IMR-90 (cell line): ENCODE measurements around the gene NFIA. TPM values are rescaled to one million over a fixed set of nuclear protein-coding genes. Genes with fewer than 3 reads are reported as not detected.

ENCODE experiments used
- ATAC-seq: fragments of 200-7000 bp; cut with Tn5 transposase; 2 replicates; pipeline ENCODE4 v1.9.1; 2020; ENCODE audit warnings: low read depth, mild to moderate bottlenecking, moderate library complexity
- BruUV-seq: library from RNA; stranded (reverse); fragments of 400-500 nt; replicated peaks from 2 replicates; lab custom pipeline; 2021; lab: Mats Ljungman, UMichigan
- CTCF ChIA-PET: fragments of 300-600 bp; formaldehyde crosslinking; extraction: SDS; loops from one replicate; lab custom pipeline; 2021; ENCODE audit warnings: antibody characterized with exemption; lab: Yijun Ruan, JAX
- POLR2A ChIA-PET: fragments of 300-600 bp; sonication (Branson Sonifier 250); formaldehyde crosslinking; loops from one replicate; lab custom pipeline; 2022; ENCODE audit warnings: antibody characterized with exemption; ENCODE audit not compliant: unreplicated experiment; lab: Charles Lee
- DNase-seq: peaks from one replicate; pipeline ENCODE4 v3.0.0; 2013
- H2AFZ ChIP-seq: replicated peaks from 2 replicates; pipeline ENCODE3; 2013; ENCODE audit warnings: low read length, mild to moderate bottlenecking; ENCODE audit not compliant: poor library complexity
- H2AK5ac ChIP-seq: 2 replicates; pipeline ENCODE4 v1.6.1; 2013; ENCODE audit warnings: low read depth, low read length, inconsistent platforms
- H2AK9ac ChIP-seq: replicated peaks from 2 replicates; pipeline ENCODE3; 2013; ENCODE audit warnings: mild to moderate bottlenecking, low read depth, low read length, moderate library complexity; ENCODE audit not compliant: poor library complexity
- H2BK120ac ChIP-seq: 2 replicates; pipeline ENCODE4 v1.6.1; 2013; ENCODE audit warnings: low read depth, low read length, inconsistent platforms
- H2BK15ac ChIP-seq: 3 replicates; pipeline ENCODE4 v1.6.1; 2013; ENCODE audit warnings: low read depth, low read length, inconsistent platforms
- H2BK20ac ChIP-seq: 2 replicates; pipeline ENCODE4 v1.6.1; 2013; ENCODE audit warnings: low read depth, mild to moderate bottlenecking, inconsistent platforms, low read length, moderate library complexity
- H2BK5ac ChIP-seq: 2 replicates; pipeline ENCODE4 v1.6.1; 2013; ENCODE audit warnings: mild to moderate bottlenecking, low read depth, low read length, inconsistent platforms; ENCODE audit not compliant: poor library complexity, severe bottlenecking
- H3K14ac ChIP-seq: replicated peaks from 2 replicates; pipeline ENCODE4 v1.6.1; 2013; ENCODE audit warnings: low read depth, low read length, inconsistent platforms
- H3K18ac ChIP-seq: 2 replicates; pipeline ENCODE4 v1.6.1; 2013; ENCODE audit warnings: low read depth, low read length, control low read depth
- H3K23ac ChIP-seq: 2 replicates; pipeline ENCODE4 v1.6.1; 2013; ENCODE audit warnings: low read depth, low read length, inconsistent platforms
- H3K27ac ChIP-seq: 2 replicates; pipeline ENCODE4 v1.5.1; 2013; ENCODE audit warnings: mild to moderate bottlenecking, control low read depth, low read length; ENCODE audit not compliant: insufficient read depth
- H3K27me3 ChIP-seq: 2 replicates; pipeline ENCODE4 v1.6.1; 2013; ENCODE audit warnings: low read length; ENCODE audit not compliant: control insufficient read depth, insufficient read depth
- H3K36me3 ChIP-seq: 2 replicates; pipeline ENCODE4 v1.6.1; 2013; ENCODE audit warnings: low read length, mixed read lengths; ENCODE audit not compliant: control insufficient read depth, insufficient read depth
- H3K4ac ChIP-seq: 2 replicates; pipeline ENCODE4 v1.6.1; 2013; ENCODE audit warnings: low read depth, low read length, inconsistent platforms
- H3K4me1 ChIP-seq: 2 replicates; pipeline ENCODE4 v1.6.1; 2013; ENCODE audit warnings: low read length, mixed read lengths; ENCODE audit not compliant: control insufficient read depth, insufficient read depth
- H3K4me2 ChIP-seq: 2 replicates; pipeline ENCODE4 v1.6.1; 2013; ENCODE audit warnings: low read depth, mild to moderate bottlenecking, control low read depth, low read length, moderate library complexity
- H3K4me3 ChIP-seq: 2 replicates; pipeline ENCODE4 v1.5.1; 2013; ENCODE audit warnings: low read depth, mild to moderate bottlenecking, control low read depth, low read length, moderate library complexity; ENCODE audit not compliant: insufficient read depth
- H3K56ac ChIP-seq: 2 replicates; pipeline ENCODE4 v1.6.1; 2013; ENCODE audit warnings: low read length, inconsistent platforms; ENCODE audit not compliant: insufficient read depth; ENCODE audit errors: extremely low read depth
- H3K79me1 ChIP-seq, 2 experiments: 2 replicates each; pipeline ENCODE4 v1.6.1; 2013; ENCODE audit warnings: low read length in 2 of 2, inconsistent platforms in 1 of 2, low read depth in 1 of 2
- H3K9ac ChIP-seq: 2 replicates; pipeline ENCODE4 v1.6.1; 2013; ENCODE audit warnings: low read depth, low read length, control low read depth
- H3K9me1 ChIP-seq: 2 replicates; pipeline ENCODE4 v1.6.1; 2013; ENCODE audit warnings: low read length, inconsistent platforms; ENCODE audit not compliant: insufficient read depth
- H3K9me3 ChIP-seq: 2 replicates; pipeline ENCODE4 v1.6.1; 2013; ENCODE audit warnings: low read length; ENCODE audit not compliant: control insufficient read depth, insufficient read depth
- H4K20me1 ChIP-seq: 2 replicates; pipeline ENCODE4 v1.6.1; 2013; ENCODE audit warnings: low read length, inconsistent platforms; ENCODE audit not compliant: insufficient read depth
- H4K5ac ChIP-seq: 2 replicates; pipeline ENCODE4 v1.6.1; 2013; ENCODE audit warnings: mild to moderate bottlenecking, low read depth, low read length, control low read depth
- H4K8ac ChIP-seq, 2 experiments: 2 replicates each; pipeline ENCODE4 v1.6.1; 2013; ENCODE audit warnings: low read depth in 2 of 2, low read length in 2 of 2, control low read depth in 1 of 2, inconsistent platforms in 1 of 2
- H4K91ac ChIP-seq: 2 replicates; pipeline ENCODE4 v1.6.1; 2013; ENCODE audit warnings: low read depth, low read length, inconsistent platforms; ENCODE audit not compliant: insufficient read depth
- BHLHE40 ChIP-seq: fragments of 150-350 bp; IDR thresholded peaks from 2 replicates; pipeline ENCODE4 v1.6.1; 2016; ENCODE audit warnings: mild to moderate bottlenecking, low read depth, low read length
- CEBPB ChIP-seq: IDR thresholded peaks from 2 replicates; pipeline ENCODE4 v1.6.1; 2012; ENCODE audit warnings: low read depth, low read length, improper control_type of control experiment
- POLR2A ChIP-seq: IDR thresholded peaks from 2 replicates; pipeline ENCODE4 v1.6.1; 2012; ENCODE audit warnings: mild to moderate bottlenecking, low read depth, low read length
- WGBS, 2 experiments: methylation state at CpG; one replicate each; pipeline versions ENCODE4 v1.1.5 to v1.1.7; 2013; ENCODE audit warnings: missing lambda C conversion rate in 2 of 2; ENCODE audit not compliant: insufficient read length in 1 of 2; ENCODE audit errors: extremely low coverage in 2 of 2; 5-methylcytosine and 5-hydroxymethylcytosine counted together
- dilution Hi-C: fragments of 300-500 bp; cut with HindIII; formaldehyde crosslinking; loops from one replicate; pipeline ENCODE4 v1.14.3; 2018; ENCODE audit warnings: low sequenced_read_pairs; ENCODE audit not compliant: unreplicated experiment
- in situ Hi-C: fragments of 300-500 bp; cut with MboI; formaldehyde crosslinking; loops from 3 replicates; pipeline ENCODE4 v1.14.3; 2019; ENCODE audit warnings: low sequenced_read_pairs, inconsistent platforms, mixed read lengths
- intact Hi-C: fragments of 100-400 bp; cut with micrococcal nuclease; formaldehyde crosslinking; loops from 2 replicates; pipeline ENCODE4 v1.10.0; 2022
- polyA plus RNA-seq, 3 experiments: library from polyadenylated mRNA; depleted of rRNA; stranded (reverse); fragments of >200 nt; gene quantifications; 2 replicates each; pipeline ENCODE4 v1.2.3, GENCODE V29; 2012; ENCODE audit warnings: low replicate concordance in 1 of 3
- total RNA-seq: library from RNA; depleted of rRNA; stranded (reverse); fragments of >200 nt; gene quantifications from 2 replicates; pipeline ENCODE4 v1.2.3, GENCODE V29; 2012
- TF ChIP-seq, protein P1 (sequence below): fragments of 150-350 bp; IDR thresholded peaks from 2 replicates; pipeline ENCODE4 v1.6.1; 2016; ENCODE audit warnings: low read depth, mild to moderate bottlenecking, low read length, moderate library complexity, borderline replicate concordance

Gene NFIA
- total and polyA plus RNA-seq, 2 of the 4 experiments (the other 2 are of a cell fraction) = 1.6 to 2.2 TPM

DNA sequence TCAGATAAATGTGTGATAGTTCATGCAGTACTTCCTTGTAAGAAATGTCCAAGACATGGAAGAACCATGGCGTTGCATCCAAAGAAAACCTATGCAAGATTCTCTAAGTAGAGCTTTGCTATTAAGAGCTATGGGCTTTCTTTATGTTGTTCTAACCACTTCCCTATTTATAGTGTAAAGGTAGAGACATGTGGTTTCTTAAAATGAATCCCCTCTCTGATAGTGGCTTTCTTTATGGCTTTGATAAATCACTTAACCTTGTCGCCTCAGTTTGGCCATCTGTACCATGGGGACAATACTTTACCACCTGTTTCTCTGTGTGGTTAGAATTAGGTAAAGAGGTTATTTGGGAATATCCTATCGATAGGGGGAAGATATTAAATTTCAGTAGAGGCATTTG, 305.5 kb downstream of the NFIA start:
- H4K91ac ChIP-seq = no peak overlapping the region
- in situ Hi-C loops (no loop called here), dilution Hi-C loops (no loop called here), intact Hi-C loops (no loop called here)
- no peak overlapping the region for H3K56ac ChIP-seq
- no peak for DNase-seq
- H3K4me1 ChIP-seq = no peaks in the 10 kb centered on the region
- H2AFZ ChIP-seq = no peak overlapping the region
- no peak overlapping the region for H2BK15ac ChIP-seq
- ChIA-PET CTCF (no interaction called here), POLR2A (no interaction called here)
- no peaks in the 10 kb centered on the region for H3K36me3 ChIP-seq
- no peak overlapping the region for H3K14ac ChIP-seq
- no peak overlapping the region for H4K5ac ChIP-seq
- H2BK5ac ChIP-seq = no peak overlapping the region
- H3K18ac ChIP-seq = no peak overlapping the region
- no peak overlapping the region for H3K4me2 ChIP-seq
- H3K79me1 ChIP-seq = no peaks in the 10 kb centered on the region
- TF ChIP-seq BHLHE40 (no peak), POLR2A (no peak), CEBPB (no peak)
- TF ChIP-seq, protein P1, sequence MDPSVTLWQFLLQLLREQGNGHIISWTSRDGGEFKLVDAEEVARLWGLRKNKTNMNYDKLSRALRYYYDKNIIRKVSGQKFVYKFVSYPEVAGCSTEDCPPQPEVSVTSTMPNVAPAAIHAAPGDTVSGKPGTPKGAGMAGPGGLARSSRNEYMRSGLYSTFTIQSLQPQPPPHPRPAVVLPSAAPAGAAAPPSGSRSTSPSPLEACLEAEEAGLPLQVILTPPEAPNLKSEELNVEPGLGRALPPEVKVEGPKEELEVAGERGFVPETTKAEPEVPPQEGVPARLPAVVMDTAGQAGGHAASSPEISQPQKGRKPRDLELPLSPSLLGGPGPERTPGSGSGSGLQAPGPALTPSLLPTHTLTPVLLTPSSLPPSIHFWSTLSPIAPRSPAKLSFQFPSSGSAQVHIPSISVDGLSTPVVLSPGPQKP = no peak
- BruUV-seq = no TSS peak
- H3K27me3 ChIP-seq = no peaks in the 10 kb centered on the region
- H2AK5ac ChIP-seq = no peak overlapping the region
- no peak for ATAC-seq
- H4K20me1 ChIP-seq = no peaks in the 10 kb centered on the region
- H3K4me3 ChIP-seq = no peak overlapping the region
- no CpG with 5 or more reads among the region's 3 CpGs for WGBS, 2 experiments
- H3K4ac ChIP-seq = no peak overlapping the region
- no peak overlapping the region for H3K27ac ChIP-seq
- H3K9ac ChIP-seq = no peak overlapping the region
- no peak overlapping the region for H3K23ac ChIP-seq
- no peak overlapping the region for H2BK120ac ChIP-seq
- no peaks in the 10 kb centered on the region; the same call in 1 of the 2 replicates for H3K9me3 ChIP-seq
- H3K9me1 ChIP-seq = no peaks in the 10 kb centered on the region
- no peak overlapping the region for H2BK20ac ChIP-seq
- H4K8ac ChIP-seq = no peak overlapping the region
- H2AK9ac ChIP-seq = no peak overlapping the region
